WERI-Rb-1 (cell line): ENCODE results near the gene TBX18.

Experiments
- DNase-seq: peaks from one replicate; pipeline ENCODE4 v3.0.0-alpha.2; 2020
- H3K27ac ChIP-seq: fragments of 250-450 bp; sonication (Bioruptor Pico); 2 replicates; pipeline ENCODE4 v1.5.1; 2020; ENCODE audit warnings: mild to moderate bottlenecking, moderate library complexity
- H3K27me3 ChIP-seq: fragments of 250-450 bp; sonication (Bioruptor Pico); 2 replicates; pipeline ENCODE4 v1.5.1; 2021; ENCODE audit warnings: mild to moderate bottlenecking, low read depth, moderate library complexity; ENCODE audit not compliant: insufficient read depth, severe bottlenecking
- H3K36me3 ChIP-seq: fragments of 250-450 bp; sonication (Bioruptor Pico); 2 replicates; pipeline ENCODE4 v1.5.1; 2020; ENCODE audit warnings: mild to moderate bottlenecking, moderate library complexity
- H3K4me3 ChIP-seq: 2 replicates; pipeline ENCODE4 v1.5.1; 2011; ENCODE audit warnings: low read depth, mild to moderate bottlenecking, control low read depth, low read length
- H3K9me3 ChIP-seq: fragments of 250-450 bp; sonication (Bioruptor Pico); 2 replicates; pipeline ENCODE4 v1.5.1; 2021; ENCODE audit warnings: mild to moderate bottlenecking, moderate library complexity; ENCODE audit not compliant: severe bottlenecking
- TF ChIP-seq, protein P1 (sequence below): IDR thresholded peaks from 2 replicates; pipeline ENCODE4 v1.5.1; 2011; ENCODE audit warnings: low read depth, mild to moderate bottlenecking, control low read depth, inconsistent platforms, low read length

TBX18 gene

DNA sequence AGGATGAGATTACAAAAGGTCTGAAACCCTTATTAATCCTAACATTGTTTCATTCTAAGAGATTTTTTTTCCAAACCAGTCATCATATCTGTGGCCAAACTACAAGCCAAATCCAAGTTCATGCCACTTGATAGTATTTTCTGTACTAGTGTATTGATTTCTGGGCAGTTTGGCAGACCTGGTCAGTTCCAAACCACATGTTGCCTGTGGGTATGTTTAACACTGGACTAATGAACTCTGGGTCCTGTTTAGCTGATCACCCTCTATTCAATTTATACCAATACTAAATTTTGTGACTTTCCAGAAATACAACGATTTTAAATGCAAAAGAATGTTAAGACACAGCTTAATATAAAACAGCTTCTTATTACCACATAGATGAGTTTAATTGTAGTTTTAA is 24.0 kb downstream of the TBX18 start:
- H3K27me3 ChIP-seq, result no peaks in the 10 kb centered on the region
- TF ChIP-seq, protein P1, sequence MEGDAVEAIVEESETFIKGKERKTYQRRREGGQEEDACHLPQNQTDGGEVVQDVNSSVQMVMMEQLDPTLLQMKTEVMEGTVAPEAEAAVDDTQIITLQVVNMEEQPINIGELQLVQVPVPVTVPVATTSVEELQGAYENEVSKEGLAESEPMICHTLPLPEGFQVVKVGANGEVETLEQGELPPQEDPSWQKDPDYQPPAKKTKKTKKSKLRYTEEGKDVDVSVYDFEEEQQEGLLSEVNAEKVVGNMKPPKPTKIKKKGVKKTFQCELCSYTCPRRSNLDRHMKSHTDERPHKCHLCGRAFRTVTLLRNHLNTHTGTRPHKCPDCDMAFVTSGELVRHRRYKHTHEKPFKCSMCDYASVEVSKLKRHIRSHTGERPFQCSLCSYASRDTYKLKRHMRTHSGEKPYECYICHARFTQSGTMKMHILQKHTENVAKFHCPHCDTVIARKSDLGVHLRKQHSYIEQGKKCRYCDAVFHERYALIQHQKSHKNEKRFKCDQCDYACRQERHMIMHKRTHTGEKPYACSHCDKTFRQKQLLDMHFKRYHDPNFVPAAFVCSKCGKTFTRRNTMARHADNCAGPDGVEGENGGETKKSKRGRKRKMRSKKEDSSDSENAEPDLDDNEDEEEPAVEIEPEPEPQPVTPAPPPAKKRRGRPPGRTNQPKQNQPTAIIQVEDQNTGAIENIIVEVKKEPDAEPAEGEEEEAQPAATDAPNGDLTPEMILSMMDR, result no peak
- H3K9me3 ChIP-seq, result no peaks in the 10 kb centered on the region
- H3K4me3 ChIP-seq, result no peak overlapping the region
- DNase-seq, result no peak
- peaks cover 12% of the 10 kb centered on the region for H3K36me3 ChIP-seq
- no peak overlapping the region for H3K27ac ChIP-seq

DNA sequence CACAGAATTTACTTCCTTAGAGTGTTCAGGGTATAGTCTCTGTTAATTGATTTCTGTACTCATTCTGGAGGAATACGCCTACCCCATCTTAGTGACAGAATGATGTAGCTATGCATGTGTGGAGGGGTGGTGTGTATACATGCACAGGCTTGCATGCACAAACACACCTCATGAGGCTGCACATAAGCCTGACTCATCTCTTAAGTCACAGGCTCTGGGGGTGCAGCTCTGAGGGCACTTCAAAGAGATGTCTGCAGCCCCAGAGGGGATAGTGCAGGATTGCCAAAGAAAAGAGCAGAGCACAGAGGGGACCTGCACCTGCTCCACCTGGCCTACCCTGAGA is 24.6 kb downstream of the TBX18 start:
- peaks cover 12% of the 10 kb centered on the region for H3K36me3 ChIP-seq

DNA sequence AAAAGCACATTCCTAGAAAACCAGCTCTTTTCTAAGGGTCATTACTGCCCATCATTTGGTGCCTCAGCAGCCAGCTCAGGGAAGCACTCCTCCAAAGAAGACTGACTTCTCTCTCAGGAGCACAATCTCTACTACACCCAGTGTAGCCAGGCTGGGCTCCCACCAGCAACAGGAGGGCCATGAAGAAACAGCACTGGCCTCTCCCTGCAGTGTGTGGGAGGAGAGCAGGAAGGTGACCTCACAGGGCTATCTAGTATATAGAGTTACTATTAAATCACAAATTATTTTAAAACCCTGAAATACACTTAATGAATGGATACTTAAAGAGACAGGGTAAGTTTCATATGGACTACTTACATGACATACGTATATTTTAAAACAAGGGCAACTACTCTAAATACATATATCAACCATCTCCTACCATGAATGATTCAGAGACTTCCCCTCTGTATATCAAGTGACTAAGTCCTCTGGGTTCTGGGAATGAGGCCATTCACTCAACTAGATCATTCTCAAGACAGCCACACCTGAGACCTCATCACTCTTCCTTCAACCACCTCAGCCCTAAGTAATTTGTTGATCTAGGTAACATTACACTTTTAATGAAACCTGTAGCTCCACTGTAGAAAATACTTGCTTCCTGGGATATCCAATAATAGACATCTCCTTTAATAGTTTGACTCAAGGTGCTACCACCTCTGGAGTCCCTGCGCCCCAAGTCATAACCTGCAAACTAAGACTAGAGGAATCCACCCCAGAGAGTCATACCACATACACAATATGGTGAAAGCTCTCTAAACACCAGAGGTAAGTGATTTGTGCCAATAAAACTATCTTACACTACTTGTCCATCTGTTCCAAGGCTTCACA is 25.2 kb downstream of the TBX18 start:
- Histone ChIP-seq H3K9me3 (no peaks in the 10 kb centered on the region), H3K27me3 (no peaks in the 10 kb centered on the region), H3K4me3 (no peak overlapping the region), H3K27ac (no peak overlapping the region), H3K36me3 (peaks cover 10% of the 10 kb centered on the region)
- DNase-seq, result no peak
- TF ChIP-seq, protein P1, result no peak

More for the DNA sequence above, 24.6 kb downstream of the TBX18 start:
- Histone ChIP-seq H3K4me3 (no peak overlapping the region), H3K27me3 (no peaks in the 10 kb centered on the region), H3K27ac (no peak overlapping the region), H3K9me3 (no peaks in the 10 kb centered on the region)
- TF ChIP-seq, protein P1, result no peak
- DNase-seq, result no peak

DNA sequence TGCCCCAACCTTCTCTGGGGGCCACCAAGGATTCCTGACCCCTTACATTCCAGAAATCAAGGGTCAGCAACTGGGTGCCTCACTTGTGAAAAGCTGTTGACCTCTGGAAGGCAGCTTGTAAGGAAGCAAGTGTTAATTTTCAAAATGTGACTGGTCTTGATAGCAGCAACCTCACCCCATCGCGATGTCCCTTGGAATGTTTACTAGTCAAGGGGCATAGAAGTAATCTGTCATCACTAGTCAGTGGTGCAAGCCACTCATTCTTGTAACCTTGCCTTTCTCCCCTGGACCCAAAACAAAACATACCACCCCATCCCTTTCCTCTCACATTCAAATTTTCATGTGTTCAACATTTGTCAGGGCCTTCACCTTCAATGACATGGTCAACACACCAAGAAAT is 30.5 kb downstream of the TBX18 start:
- H3K27ac ChIP-seq, result no peak overlapping the region
- TF ChIP-seq, protein P1, result no peak
- DNase-seq, result no peak
- no peak overlapping the region for H3K4me3 ChIP-seq
- no peaks in the 10 kb centered on the region for H3K27me3 ChIP-seq
- no peaks in the 10 kb centered on the region for H3K9me3 ChIP-seq
- peaks cover 7% of the 10 kb centered on the region; the same call in 1 of the 2 replicates for H3K36me3 ChIP-seq

DNA sequence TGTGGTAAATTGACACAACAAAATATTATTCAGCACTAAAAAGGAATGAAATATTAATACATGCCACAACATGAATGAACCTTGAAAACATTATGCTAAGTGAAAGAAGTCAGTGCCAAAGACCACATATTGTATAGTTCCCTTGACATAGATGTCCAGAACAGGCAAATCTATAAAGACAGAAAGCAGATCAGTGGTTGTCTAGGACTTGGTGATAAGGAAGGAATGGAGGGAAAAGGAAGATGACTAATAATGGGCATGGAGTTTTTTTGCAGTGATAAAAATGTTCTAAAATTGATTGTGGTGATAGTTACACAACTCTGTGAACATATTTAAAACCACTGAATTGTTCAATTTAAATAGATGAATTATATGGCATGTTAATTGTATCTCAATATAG is 32.5 kb downstream of the TBX18 start:
- no peak for DNase-seq
- peaks cover 4% of the 10 kb centered on the region; the same call in 1 of the 2 replicates for H3K36me3 ChIP-seq
- no peaks in the 10 kb centered on the region for H3K27me3 ChIP-seq
- H3K9me3 ChIP-seq, result no peaks in the 10 kb centered on the region
- H3K4me3 ChIP-seq, result no peak overlapping the region
- no peak overlapping the region for H3K27ac ChIP-seq
- TF ChIP-seq, protein P1, result no peak

DNA sequence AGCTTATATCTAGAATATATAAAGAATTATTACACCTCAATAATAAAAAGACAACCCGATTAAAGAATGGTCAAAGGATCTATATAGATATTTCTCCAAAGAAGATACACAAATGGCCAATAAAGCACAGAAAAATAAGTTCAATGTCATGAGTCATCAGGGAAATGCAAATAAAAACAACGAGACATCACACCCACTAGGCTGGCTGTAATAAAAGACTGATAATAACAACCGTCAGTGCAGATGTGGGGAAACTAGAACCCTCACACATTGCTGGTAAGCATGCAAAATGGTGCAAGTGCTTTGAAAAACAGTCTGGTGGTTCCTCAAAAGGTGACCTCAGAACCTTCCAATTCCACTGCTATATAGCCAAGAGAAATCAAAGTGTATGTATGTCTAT is 33.0 kb downstream of the TBX18 start:
- H3K27me3 ChIP-seq, result no peaks in the 10 kb centered on the region

More for the DNA sequence above, 33.0 kb downstream of the TBX18 start:
- TF ChIP-seq, protein P1, result no peak
- no peaks in the 10 kb centered on the region for H3K36me3 ChIP-seq
- H3K9me3 ChIP-seq, result no peaks in the 10 kb centered on the region
- no peak for DNase-seq
- no peak overlapping the region for H3K27ac ChIP-seq
- no peak overlapping the region for H3K4me3 ChIP-seq
